Neural progenitor cell (in vitro differentiated cells): ENCODE data around the gene CSRNP3. TPM values are rescaled to one million over a fixed set of nuclear protein-coding genes. Genes with fewer than 3 reads are reported as not detected.

ENCODE experiments used
- DNase-seq: peaks from one replicate; pipeline ENCODE4 v3.0.0-alpha.2; 2016; ENCODE audit warnings: low spot score
- H2AFZ ChIP-seq: fragments of 200-600 bp; sonication (generic); replicated peaks from 2 replicates; pipeline ENCODE4 v1.6.1; 2016; ENCODE audit warnings: antibody characterized with exemption
- H3F3A ChIP-seq: fragments of 200-600 bp; sonication (generic); 2 replicates; pipeline ENCODE4 v1.6.1; 2016; ENCODE audit warnings: antibody characterized with exemption, low read depth
- H3K27ac ChIP-seq: fragments of 200-600 bp; sonication (generic); 2 replicates; pipeline ENCODE4 v1.5.1; 2016; ENCODE audit warnings: mild to moderate bottlenecking
- H3K27me3 ChIP-seq: fragments of 200-600 bp; sonication (generic); 2 replicates; pipeline ENCODE4 v1.6.1; 2016; ENCODE audit warnings: mild to moderate bottlenecking, moderate library complexity
- H3K36me3 ChIP-seq: fragments of 200-600 bp; sonication (generic); 2 replicates; pipeline ENCODE4 v1.5.1; 2016
- H3K4me1 ChIP-seq: fragments of 200-600 bp; sonication (generic); 2 replicates; pipeline ENCODE4 v1.6.1; 2016; ENCODE audit warnings: mixed run types
- H3K4me2 ChIP-seq: fragments of 200-600 bp; sonication (generic); 2 replicates; pipeline ENCODE4 v1.6.1; 2016
- H3K4me3 ChIP-seq: fragments of 200-600 bp; sonication (generic); 2 replicates; pipeline ENCODE4 v1.5.1; 2016
- H3K79me2 ChIP-seq: fragments of 200-600 bp; sonication (generic); 2 replicates; pipeline ENCODE4 v1.6.1; 2016; ENCODE audit warnings: low read depth
- H3K9ac ChIP-seq: fragments of 200-600 bp; sonication (generic); 2 replicates; pipeline ENCODE4 v1.6.1; 2016
- H3K9me3 ChIP-seq: fragments of 200-600 bp; sonication (generic); 2 replicates; pipeline ENCODE4 v1.5.1; 2016; ENCODE audit warnings: low read depth
- H4K20me1 ChIP-seq: fragments of 200-600 bp; sonication (generic); 2 replicates; pipeline ENCODE4 v1.6.1; 2016; ENCODE audit warnings: low read depth
- H3K27ac Mint-ChIP-seq: 3 replicates; pipeline ENCODE4 v1.8.0; 2021; ENCODE audit warnings: mixed read lengths
- H3K27me3 Mint-ChIP-seq: 2 replicates; pipeline ENCODE4 v1.8.0; 2022; ENCODE audit warnings: low read depth, mild to moderate bottlenecking, inconsistent platforms, moderate library complexity, mixed read lengths; ENCODE audit not compliant: insufficient read depth
- H3K36me3 Mint-ChIP-seq: 3 replicates; pipeline ENCODE4 v1.8.0; 2021; ENCODE audit warnings: mixed read lengths
- H3K4me1 Mint-ChIP-seq: 3 replicates; pipeline ENCODE4 v1.8.0; 2021; ENCODE audit warnings: mixed read lengths
- H3K4me3 Mint-ChIP-seq: 3 replicates; pipeline ENCODE4 v1.8.0; 2021; ENCODE audit warnings: mild to moderate bottlenecking, moderate library complexity, mixed read lengths
- H3K9me3 Mint-ChIP-seq: 3 replicates; pipeline ENCODE4 v1.8.0; 2020; ENCODE audit warnings: mixed read lengths
- CTCF ChIP-seq: fragments of 200-600 bp; sonication (generic); IDR thresholded peaks from 2 replicates; pipeline ENCODE4 v1.5.1; 2017; ENCODE audit warnings: antibody characterized with exemption, mild to moderate bottlenecking
- EZH2 ChIP-seq: fragments of 200-600 bp; sonication (generic); IDR thresholded peaks from 2 replicates; pipeline ENCODE4 v1.6.1; 2017; ENCODE audit warnings: antibody characterized with exemption, mild to moderate bottlenecking, moderate library complexity
- EZH2phosphoT487 ChIP-seq: fragments of 200-600 bp; sonication (generic); IDR thresholded peaks from 2 replicates; pipeline ENCODE4 v1.6.1; 2017; ENCODE audit warnings: antibody characterized with exemption
- total RNA-seq: library from RNA; depleted of rRNA; stranded (reverse); fragments of >200 nt; gene quantifications from 2 replicates; pipeline ENCODE4 v1.2.3, GENCODE V29; 2015; ENCODE audit warnings: low replicate concordance

The CSRNP3 gene
- total RNA-seq, 1 donor from 2014 or later: 16.9 TPM

GRCh38 chr2:165453561-165454094 lies 15.9 kb upstream of the CSRNP3 start:
- Histone ChIP-seq H3K36me3 (no peaks in the 10 kb centered on the region), H3K27me3 (no peaks in the 10 kb centered on the region), H4K20me1 (no peaks in the 10 kb centered on the region), H3K79me2 (no peaks in the 10 kb centered on the region), H3K9me3 (no peaks in the 10 kb centered on the region), H3K4me2 (no peak overlapping the region), H2AFZ (no peak overlapping the region), H3K4me3 (no peak overlapping the region), H3K27ac (no peak overlapping the region), H3K4me1 (no peaks in the 10 kb centered on the region), H3F3A (no peaks in the 10 kb centered on the region), H3K9ac (no peak overlapping the region)
- no peak for DNase-seq
- Mint-ChIP-seq H3K36me3 (no peaks in the 10 kb centered on the region), H3K4me1 (no peaks in the 10 kb centered on the region), H3K4me3 (no peak overlapping the region), H3K27me3 (no peaks in the 10 kb centered on the region), H3K9me3 (peaks cover 3% of the 10 kb centered on the region), H3K27ac (no peak overlapping the region)
- TF ChIP-seq EZH2phosphoT487 (no peak), EZH2 (no peak), CTCF (no peak)

- Histone ChIP-seq H3K36me3 (no peaks in the 10 kb centered on the region), H3K4me1 (no peaks in the 10 kb centered on the region), H2AFZ (no peak overlapping the region), H3F3A (no peaks in the 10 kb centered on the region), H3K27ac (no peak overlapping the region), H3K9me3 (no peaks in the 10 kb centered on the region), H4K20me1 (no peaks in the 10 kb centered on the region), H3K27me3 (no peaks in the 10 kb centered on the region), H3K9ac (no peak overlapping the region), H3K79me2 (no peaks in the 10 kb centered on the region), H3K4me2 (no peak overlapping the region), H3K4me3 (no peak overlapping the region)
- Mint-ChIP-seq H3K9me3 (peaks cover 3% of the 10 kb centered on the region), H3K27me3 (no peaks in the 10 kb centered on the region), H3K27ac (no peak overlapping the region), H3K4me1 (no peaks in the 10 kb centered on the region), H3K36me3 (no peaks in the 10 kb centered on the region), H3K4me3 (no peak overlapping the region)
- no peak for TF ChIP-seq CTCF
- TF ChIP-seq EZH2: no peak
- DNase-seq: no peak
Measured at GRCh38 chr2:165454905-165455304, 14.6 kb upstream of the CSRNP3 start.

GRCh38 chr2:165456027-165456426 lies 13.5 kb upstream of the CSRNP3 start:
- no peak overlapping the region for H3K9ac ChIP-seq
- no peak overlapping the region for H3K4me3 ChIP-seq
- Mint-ChIP-seq H3K27me3 (no peaks in the 10 kb centered on the region), H3K4me3 (no peak overlapping the region), H3K4me1 (no peaks in the 10 kb centered on the region), H3K9me3 (peaks cover 3% of the 10 kb centered on the region), H3K27ac (no peak overlapping the region), H3K36me3 (no peaks in the 10 kb centered on the region)
- H3K9me3 ChIP-seq: no peaks in the 10 kb centered on the region
- H3F3A ChIP-seq: no peaks in the 10 kb centered on the region
- no peaks in the 10 kb centered on the region for H3K36me3 ChIP-seq
- no peaks in the 10 kb centered on the region for H4K20me1 ChIP-seq
- H3K27me3 ChIP-seq: no peaks in the 10 kb centered on the region
- DNase-seq: no peak
- no peaks in the 10 kb centered on the region for H3K4me1 ChIP-seq
- H3K4me2 ChIP-seq: no peak overlapping the region
- TF ChIP-seq CTCF (no peak), EZH2phosphoT487 (no peak), EZH2 (no peak)
- no peak overlapping the region for H2AFZ ChIP-seq
- H3K27ac ChIP-seq: no peak overlapping the region
- H3K79me2 ChIP-seq: no peaks in the 10 kb centered on the region
